Calu3 (cell line): ENCODE data around the gene ZNF646. TPM values are rescaled to one million over a fixed set of nuclear protein-coding genes. Genes with fewer than 3 reads are reported as not detected.
A peak's percentile ranks its signal among the peaks of the same experiment; 100 is the strongest.
"Not testable (repeated sequence)": the region's sequence is repeated elsewhere in the genome, so short reads cannot be mapped to it uniquely, and the experiment has no call there.

Experiments
- BruUV-seq: library from RNA; stranded (reverse); fragments of 400-500 nt; replicated peaks from 2 replicates; lab custom pipeline; 2021; lab: Mats Ljungman, UMichigan
- CTCF ChIA-PET: fragments of 300-600 bp; sonication (Branson Sonifier 250); formaldehyde crosslinking; loops from one replicate; lab custom pipeline; 2022; ENCODE audit warnings: antibody characterized with exemption; lab: Charles Lee
- DNase-seq: peaks from one replicate; pipeline ENCODE4 v3.0.0; 2022
- H3K27ac Mint-ChIP-seq: one replicate; pipeline ENCODE4 v1.8.0; 2022; ENCODE audit warnings: mixed read lengths; ENCODE audit not compliant: unreplicated experiment
- H3K27me3 Mint-ChIP-seq: one replicate; pipeline ENCODE4 v1.8.0; 2022; ENCODE audit warnings: mixed read lengths; ENCODE audit not compliant: unreplicated experiment
- H3K36me3 Mint-ChIP-seq: one replicate; pipeline ENCODE4 v1.8.0; 2022; ENCODE audit warnings: mild to moderate bottlenecking, moderate library complexity, mixed read lengths; ENCODE audit not compliant: insufficient read depth, unreplicated experiment
- H3K4me1 Mint-ChIP-seq: one replicate; pipeline ENCODE4 v1.8.0; 2022; ENCODE audit warnings: mild to moderate bottlenecking, low read depth, mixed read lengths; ENCODE audit not compliant: unreplicated experiment
- H3K4me3 Mint-ChIP-seq: one replicate; pipeline ENCODE4 v1.8.0; 2022; ENCODE audit warnings: mild to moderate bottlenecking, low read depth, moderate library complexity, mixed read lengths; ENCODE audit not compliant: unreplicated experiment
- H3K9me3 Mint-ChIP-seq: one replicate; pipeline ENCODE4 v1.8.0; 2022; ENCODE audit warnings: low read depth, mixed read lengths; ENCODE audit not compliant: unreplicated experiment
- intact Hi-C: fragments of 100-400 bp; cut with micrococcal nuclease; formaldehyde crosslinking; loops from one replicate; pipeline ENCODE4 v1.10.0; 2022; ENCODE audit not compliant: unreplicated experiment
- total RNA-seq: library from RNA; stranded (reverse); gene quantifications from 2 replicates; pipeline ENCODE4 v1.2.3, GENCODE V29; 2022
- TF ChIP-seq, protein P1 (sequence below): fragments of 200-600 bp; IDR thresholded peaks from one replicate; pipeline ENCODE4 v1.8.0; 2022; ENCODE audit warnings: antibody characterized with exemption; ENCODE audit not compliant: unreplicated experiment

Gene ZNF646
- total RNA-seq, 1 experiment from 2014 or later: 34.9 TPM

DNA sequence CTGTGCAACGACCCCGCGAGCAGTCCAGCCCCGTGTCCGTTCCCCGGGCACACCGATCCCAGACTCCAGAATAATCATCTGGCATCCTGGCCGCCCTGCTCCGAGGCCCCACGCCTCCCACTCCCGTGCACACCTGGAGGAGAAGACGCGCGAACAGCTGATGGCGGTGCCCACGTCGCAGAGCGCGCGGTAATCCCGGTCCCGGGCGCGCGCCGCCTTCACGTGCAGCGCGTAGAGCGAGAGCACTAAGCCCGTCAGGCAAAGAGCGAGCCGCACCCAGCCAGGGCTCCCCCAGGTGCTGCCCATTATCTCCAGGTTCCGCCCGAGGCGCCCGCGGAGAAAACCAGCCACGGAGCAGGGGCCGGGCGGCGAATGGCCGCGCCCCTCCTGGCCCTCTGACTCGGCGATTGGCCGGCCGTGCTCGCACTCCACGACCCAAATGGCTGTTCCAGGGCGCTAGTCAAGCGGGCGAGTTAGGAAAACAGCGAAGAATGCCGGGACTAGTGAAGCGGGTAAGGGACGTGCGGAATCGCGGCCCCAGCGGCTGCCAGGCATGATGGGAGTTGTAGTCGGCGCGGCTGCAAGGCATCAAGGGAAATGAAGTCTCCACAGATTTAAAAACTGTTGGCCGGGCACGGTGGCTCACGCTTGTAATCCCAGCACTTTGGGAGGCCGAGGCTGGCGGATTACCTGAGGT lies 20.4 kb downstream of the ZNF646 start, which contains the start of gene VKORC1:
Gene VKORC1 (minus strand): TSS at position 374 of the 697 bp plus-strand sequence. CDS start 68 bp downstream, at position 306.
- no peaks in the 10 kb centered on the region for H3K27me3 Mint-ChIP-seq
- BruUV-seq: no TSS peak
- H3K27ac Mint-ChIP-seq: peak within 1 kb of the TSS; percentile 82
- peak within 1 kb of the TSS; percentile 89 for H3K4me3 Mint-ChIP-seq
- peaks cover 43% of the 10 kb centered on the region for H3K36me3 Mint-ChIP-seq
- H3K9me3 Mint-ChIP-seq: peaks cover 3% of the 10 kb centered on the region
- peak; percentile 97 for DNase-seq
- TF ChIP-seq, protein P1, sequence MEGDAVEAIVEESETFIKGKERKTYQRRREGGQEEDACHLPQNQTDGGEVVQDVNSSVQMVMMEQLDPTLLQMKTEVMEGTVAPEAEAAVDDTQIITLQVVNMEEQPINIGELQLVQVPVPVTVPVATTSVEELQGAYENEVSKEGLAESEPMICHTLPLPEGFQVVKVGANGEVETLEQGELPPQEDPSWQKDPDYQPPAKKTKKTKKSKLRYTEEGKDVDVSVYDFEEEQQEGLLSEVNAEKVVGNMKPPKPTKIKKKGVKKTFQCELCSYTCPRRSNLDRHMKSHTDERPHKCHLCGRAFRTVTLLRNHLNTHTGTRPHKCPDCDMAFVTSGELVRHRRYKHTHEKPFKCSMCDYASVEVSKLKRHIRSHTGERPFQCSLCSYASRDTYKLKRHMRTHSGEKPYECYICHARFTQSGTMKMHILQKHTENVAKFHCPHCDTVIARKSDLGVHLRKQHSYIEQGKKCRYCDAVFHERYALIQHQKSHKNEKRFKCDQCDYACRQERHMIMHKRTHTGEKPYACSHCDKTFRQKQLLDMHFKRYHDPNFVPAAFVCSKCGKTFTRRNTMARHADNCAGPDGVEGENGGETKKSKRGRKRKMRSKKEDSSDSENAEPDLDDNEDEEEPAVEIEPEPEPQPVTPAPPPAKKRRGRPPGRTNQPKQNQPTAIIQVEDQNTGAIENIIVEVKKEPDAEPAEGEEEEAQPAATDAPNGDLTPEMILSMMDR: no peak
- intact Hi-C loops: loop anchor here (1.0 to 2.0 kb wide), 2 partner anchors 20 to 109 kb away; partner anchors contain the start of genes HSD3B7, ZNF646 and ZNF668
- CTCF ChIA-PET: interaction anchor here (0.6 to 2.7 kb wide), 4 partner anchors 48 to 364 kb away, joined by 3 to 16 read pairs (median 11); partner anchors contain the start of genes HSD3B7 and STX4
- H3K4me1 Mint-ChIP-seq: peaks cover 12% of the 10 kb centered on the region

DNA sequence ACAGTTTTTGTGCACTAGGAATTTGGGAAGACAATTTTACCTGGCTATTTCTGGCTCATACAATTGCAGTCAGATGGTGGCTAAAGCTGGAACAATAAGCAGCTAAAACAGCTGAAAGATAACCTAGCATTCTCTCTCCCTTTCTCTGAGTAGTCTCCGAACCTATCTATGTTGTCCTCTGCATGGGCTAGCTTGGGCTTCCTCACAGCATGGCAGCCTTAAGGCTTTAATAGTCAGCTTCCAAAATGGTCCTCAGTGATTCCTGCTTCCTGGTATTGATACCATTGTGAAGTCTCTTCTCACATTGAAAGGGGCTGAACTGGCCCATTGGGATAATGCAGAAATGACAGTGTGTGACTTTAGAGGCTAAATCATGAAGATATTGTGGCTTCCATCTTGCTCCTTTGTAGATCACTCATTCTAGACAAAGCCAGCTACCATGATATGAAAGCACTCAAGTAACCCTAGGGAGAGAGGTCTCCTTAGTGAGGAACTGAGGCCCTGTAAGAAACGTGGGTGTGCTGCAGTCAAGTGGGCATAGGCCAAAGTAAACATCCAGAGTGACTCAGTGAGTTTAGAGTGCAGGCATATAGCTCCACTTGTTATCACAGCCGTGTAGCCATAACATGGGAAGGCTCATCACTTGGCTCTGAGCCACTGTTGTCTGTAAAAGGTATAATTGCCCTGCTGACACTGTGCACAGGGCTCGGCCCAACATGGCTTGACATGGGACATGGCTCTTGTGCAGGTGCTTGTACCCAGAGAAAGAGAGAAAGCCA lies 25.8 kb downstream of the ZNF646 start:
- DNase-seq: no peak
- intact Hi-C loops: no loop called here
- H3K27ac Mint-ChIP-seq: no peak overlapping the region
- BruUV-seq: no TSS peak
- no peaks in the 10 kb centered on the region for H3K27me3 Mint-ChIP-seq
- peaks cover 12% of the 10 kb centered on the region for H3K4me1 Mint-ChIP-seq
- H3K9me3 Mint-ChIP-seq: peaks cover 9% of the 10 kb centered on the region
- CTCF ChIA-PET: interaction anchor here (1.4 to 2.1 kb wide), 2 partner anchors 13 to 17 kb away, joined by 3 to 10 read pairs; partner anchors contain the start of gene KAT8
- no peak overlapping the region for H3K4me3 Mint-ChIP-seq
- TF ChIP-seq, protein P1: no peak
- H3K36me3 Mint-ChIP-seq: peaks cover 10% of the 10 kb centered on the region

DNA sequence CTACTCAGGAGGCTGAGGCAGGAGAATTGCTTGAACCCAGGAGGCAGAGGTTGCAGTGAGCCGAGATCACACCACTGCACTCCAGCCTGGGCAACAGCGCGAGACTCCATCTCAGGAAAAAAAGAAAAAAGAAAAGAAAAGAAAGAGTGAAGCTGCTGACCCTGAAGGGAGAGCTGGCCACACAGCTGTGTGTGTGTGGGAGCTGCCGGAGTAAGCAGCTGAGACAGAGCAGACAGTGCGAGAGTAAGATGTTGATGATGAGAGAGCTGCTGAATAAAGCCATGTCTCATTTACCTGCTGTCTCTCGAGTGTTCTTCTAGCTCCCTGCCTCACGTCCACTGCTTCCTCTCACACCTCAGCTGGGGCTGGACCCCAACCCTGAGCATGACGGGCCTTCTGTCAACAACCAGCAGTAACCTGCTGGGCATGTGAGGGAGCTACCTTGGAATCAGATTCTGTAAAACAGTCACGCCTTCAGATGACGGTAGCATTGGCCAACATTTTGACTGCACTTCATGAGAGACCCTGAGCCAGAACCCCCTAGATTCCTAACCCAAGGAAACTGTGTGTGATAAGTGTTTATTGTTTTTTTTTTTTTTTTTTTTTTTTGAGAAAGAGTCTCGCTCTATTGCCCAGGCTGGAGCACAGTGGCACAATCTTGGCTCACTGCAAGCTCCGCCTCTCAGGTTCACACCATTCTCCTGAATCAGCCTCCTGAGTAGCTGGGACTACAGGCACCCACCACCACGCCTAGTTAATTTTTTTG lies 26.8 kb downstream of the ZNF646 start:
- intact Hi-C loops: not testable (repeated sequence)
- CTCF ChIA-PET: interaction anchor here (0.7 to 2.1 kb wide), 4 partner anchors 9 to 16 kb away, joined by 3 to 15 read pairs (median 6); partner anchors contain the start of gene KAT8

DNA sequence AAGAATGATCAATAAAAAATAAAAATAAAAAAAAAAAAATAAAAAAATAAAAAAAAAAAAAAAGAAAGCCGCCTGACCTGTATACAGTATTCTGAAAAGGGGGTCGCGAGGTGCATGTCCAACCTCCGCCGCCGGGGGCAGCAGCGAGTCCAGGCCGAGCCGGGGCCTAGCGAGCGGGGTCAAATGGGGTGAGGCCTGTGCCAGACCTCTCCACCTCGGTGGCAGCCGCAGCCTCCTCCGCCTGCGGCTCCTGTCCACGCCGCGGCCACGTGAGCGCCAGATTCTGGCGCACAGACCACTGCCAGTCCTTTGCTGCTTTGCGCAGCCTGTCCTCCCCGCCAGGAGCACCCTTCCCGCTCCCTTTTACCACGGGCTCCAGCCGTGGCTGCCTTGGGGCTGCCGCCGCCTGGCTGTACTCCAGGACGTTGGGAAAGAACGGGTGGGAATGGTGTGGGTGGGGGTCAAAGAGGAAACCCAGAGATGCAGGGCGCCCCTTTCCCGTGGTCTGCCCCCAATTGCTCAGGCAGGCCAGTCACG lies 31.5 kb downstream of the ZNF646 start:
- H3K4me3 Mint-ChIP-seq: peak overlapping the region; percentile 34
- H3K36me3 Mint-ChIP-seq: peaks cover 30% of the 10 kb centered on the region
- TF ChIP-seq, protein P1: peak; percentile 92
- no peaks in the 10 kb centered on the region for H3K9me3 Mint-ChIP-seq
- intact Hi-C loops: loop anchor here (5.0 kb wide), 1 partner anchor 42 kb away; no protein-coding TSS in a partner anchor
- H3K27me3 Mint-ChIP-seq: no peaks in the 10 kb centered on the region
- BruUV-seq: no TSS peak
- peaks cover 23% of the 10 kb centered on the region for H3K4me1 Mint-ChIP-seq
- no peak overlapping the region for H3K27ac Mint-ChIP-seq
- DNase-seq: peak; percentile 89
- CTCF ChIA-PET: no interaction called here

More for the DNA sequence above, 26.8 kb downstream of the ZNF646 start:
- not testable (repeated sequence) for H3K27me3 Mint-ChIP-seq, H3K9me3 Mint-ChIP-seq, BruUV-seq, H3K27ac Mint-ChIP-seq, DNase-seq, H3K4me1 Mint-ChIP-seq, H3K4me3 Mint-ChIP-seq, H3K36me3 Mint-ChIP-seq
